Superior temporal gyrus (tissue), 1 donor: ENCODE results near the gene CHMP4B.
"Not testable (repeated sequence)": the region's sequence is repeated elsewhere in the genome, so short reads cannot be mapped to it uniquely, and the experiment has no call there.

Experiments
- DNase-seq: peaks from one replicate; pipeline ENCODE4 v3.0.0-alpha.2; 2016; ENCODE audit errors: extremely low spot score

Gene CHMP4B

GRCh38 chr20:33789858-33790182, 21.3 kb upstream of the CHMP4B start:
- no peak for DNase-seq

GRCh38 chr20:33790566-33790965, 20.6 kb upstream of the CHMP4B start:
- DNase-seq: no peak

GRCh38 chr20:33791021-33791420, 20.1 kb upstream of the CHMP4B start:
- no peak for DNase-seq

GRCh38 chr20:33791540-33791939, 19.6 kb upstream of the CHMP4B start:
- no peak for DNase-seq

- no peak for DNase-seq
Measured at GRCh38 chr20:33791959-33792597, 19.1 kb upstream of the CHMP4B start.

GRCh38 chr20:33792598-33792989, 18.6 kb upstream of the CHMP4B start:
- DNase-seq: not testable (repeated sequence)

- DNase-seq: no peak
Measured at GRCh38 chr20:33793011-33793931, 17.9 kb upstream of the CHMP4B start.

GRCh38 chr20:33796263-33796906, 14.8 kb upstream of the CHMP4B start:
- no peak for DNase-seq

- no peak for DNase-seq
Measured at GRCh38 chr20:33796907-33797544, 14.1 kb upstream of the CHMP4B start.

GRCh38 chr20:33798444-33798843, 12.7 kb upstream of the CHMP4B start:
- no peak for DNase-seq

- DNase-seq: no peak
Measured at GRCh38 chr20:33803921-33804337, 7.2 kb upstream of the CHMP4B start.

- no peak for DNase-seq
Measured at GRCh38 chr20:33808388-33808787, 2.8 kb upstream of the CHMP4B start.

GRCh38 chr20:33810259-33810658, 889 bp upstream of the CHMP4B start:
- DNase-seq: no peak

GRCh38 chr20:33811776-33812151, 616 bp downstream of the CHMP4B start:
- DNase-seq: no peak

- DNase-seq: no peak
Measured at GRCh38 chr20:33812152-33812849, 1.2 kb downstream of the CHMP4B start.

GRCh38 chr20:33812908-33813462, 1.8 kb downstream of the CHMP4B start:
- no peak for DNase-seq

- DNase-seq: no peak
Measured at GRCh38 chr20:33814238-33814712, 3.1 kb downstream of the CHMP4B start.

- DNase-seq: no peak
Measured at GRCh38 chr20:33815671-33816070, 4.5 kb downstream of the CHMP4B start.

GRCh38 chr20:33816191-33816590, 5.0 kb downstream of the CHMP4B start:
- DNase-seq: no peak

GRCh38 chr20:33817411-33817810, 6.3 kb downstream of the CHMP4B start:
- no peak for DNase-seq

GRCh38 chr20:33819456-33819855, 8.3 kb downstream of the CHMP4B start:
- no peak for DNase-seq
